K562 (cell line): Measurements from ENCODE around the gene APP. TPM values are rescaled to one million over a fixed set of nuclear protein-coding genes. Genes with fewer than 3 reads are reported as not detected.

Experiments used
- ATAC-seq: fragments of 200-7000 bp; cut with Tn5 transposase; 3 replicates; pipeline ENCODE4 v1.9.1; 2020; ENCODE audit warnings: moderate library complexity
- BruUV-seq: library from RNA; stranded (reverse); fragments of 400-500 nt; replicated peaks from 2 replicates; lab custom pipeline; 2021; lab: Mats Ljungman, UMichigan
- CTCF ChIA-PET: fragments of 300-600 bp; formaldehyde crosslinking; extraction: SDS; loops from one replicate; lab custom pipeline; 2021; ENCODE audit warnings: low intra/inter-chr PET ratio; lab: Yijun Ruan, JAX
- POLR2A ChIA-PET: fragments of 300-600, 350-650 bp; sonication (Branson Sonifier 250); formaldehyde crosslinking; extraction: SDS; loops from one replicate; lab custom pipeline; 2021; ENCODE audit warnings: antibody characterized with exemption, inconsistent platforms; lab: Yijun Ruan, JAX
- DNase-seq, 4 experiments: peaks; one replicate each; pipeline versions ENCODE4 v3.0.0 to v3.0.0-alpha.2; 2011 to 2018; ENCODE audit warnings: low spot score in 3 of 4, mixed read lengths in 3 of 4; ENCODE audit errors: extremely low read depth in 1 of 4
- FAIRE-seq: peaks from 2 replicates; lab custom pipeline; 2011; peaks lifted over from hg19 to GRCh38; lab: Jason Lieb, UNC
- H2AFZ ChIP-seq: 2 replicates; pipeline ENCODE4 v1.6.0; 2011; ENCODE audit warnings: low read depth, low read length, control low read depth, inconsistent platforms
- H3K27ac ChIP-seq: fragments of 200-600 bp; 3 replicates; pipeline ENCODE4 v1.8.0; 2011; ENCODE audit warnings: low read depth, mild to moderate bottlenecking, control low read depth, inconsistent platforms, low read length, moderate library complexity, mixed read lengths; ENCODE audit errors: extremely low read depth
- H3K27me3 ChIP-seq, 2 experiments: fragments of 300-600 bp in 1 of 2; 2 replicates in 1 of 2; 3 replicates in 1 of 2; pipeline versions ENCODE4 v1.6.0 to v1.8.0; 2011; ENCODE audit warnings: inconsistent platforms in 2 of 2, low read length in 2 of 2, mild to moderate bottlenecking in 1 of 2, mixed read lengths in 1 of 2, moderate library complexity in 1 of 2; ENCODE audit not compliant: control insufficient read depth in 2 of 2, insufficient read depth in 2 of 2
- H3K36me3 ChIP-seq: fragments of 300-600 bp; 3 replicates; pipeline ENCODE4 v1.8.0; 2011; ENCODE audit warnings: mild to moderate bottlenecking, low read length, inconsistent platforms; ENCODE audit not compliant: control insufficient read depth, insufficient read depth
- H3K4me1 ChIP-seq, 2 experiments: fragments of 200-600 bp in 1 of 2; replicated peaks in 1 of 2; 2 replicates in 1 of 2; 3 replicates in 1 of 2; pipeline versions ENCODE4 v1.5.1 to v1.8.0; 2011; ENCODE audit warnings: inconsistent platforms in 2 of 2, low read length in 2 of 2, mild to moderate bottlenecking in 1 of 2, mixed read lengths in 1 of 2, moderate library complexity in 1 of 2; ENCODE audit not compliant: control insufficient read depth in 2 of 2, insufficient read depth in 2 of 2
- H3K4me2 ChIP-seq: 2 replicates; pipeline ENCODE4 v1.6.1; 2011; ENCODE audit warnings: low read length, control low read depth, inconsistent platforms, mixed read lengths; ENCODE audit not compliant: insufficient read depth
- H3K4me3 ChIP-seq: fragments of 200-600 bp; sonication (generic), shearing (Covaris generic); 2 replicates; pipeline ENCODE4 v1.5.1; 2016; ENCODE audit warnings: control low read depth, inconsistent platforms
- H3K79me2 ChIP-seq: fragments of 200-600 bp; 3 replicates; pipeline ENCODE4 v1.8.0; 2011; ENCODE audit warnings: low read length, inconsistent platforms; ENCODE audit not compliant: control insufficient read depth, insufficient read depth
- H3K9ac ChIP-seq, 2 experiments: 2 replicates each; pipeline versions ENCODE4 v1.6.0 to v1.6.1; 2011; ENCODE audit warnings: low read depth in 2 of 2, low read length in 2 of 2, control low read depth in 1 of 2, inconsistent platforms in 1 of 2, mild to moderate bottlenecking in 1 of 2, mixed read lengths in 1 of 2; ENCODE audit not compliant: insufficient read depth in 1 of 2
- H3K9me1 ChIP-seq: one replicate; pipeline ENCODE4 v1.6.0; 2011; ENCODE audit warnings: inconsistent platforms, mild to moderate bottlenecking, low read length, moderate library complexity; ENCODE audit not compliant: control insufficient read depth, insufficient read depth
- H3K9me3 ChIP-seq: replicated peaks from 2 replicates; pipeline ENCODE4 v1.5.1; 2011; ENCODE audit warnings: low read depth, low read length, inconsistent platforms; ENCODE audit not compliant: control insufficient read depth, insufficient read depth
- H4K20me1 ChIP-seq: replicated peaks from 2 replicates; pipeline ENCODE4 v1.6.1; 2011; ENCODE audit warnings: low read length, inconsistent platforms, mixed read lengths; ENCODE audit not compliant: control insufficient read depth, insufficient read depth
- EGR1 ChIP-seq: fragments of 450-650 bp; conservative IDR thresholded peaks from 2 replicates; pipeline ENCODE4 v1.6.1; 2017; ENCODE audit warnings: mild to moderate bottlenecking
- NCOA4 ChIP-seq: fragments of 450-650 bp; IDR thresholded peaks from 2 replicates; pipeline ENCODE4 v1.6.1; 2018; ENCODE audit warnings: mild to moderate bottlenecking; ENCODE audit not compliant: partially characterized antibody
- PURB ChIP-seq: sonication (generic); formaldehyde crosslinking; IDR thresholded peaks from 2 replicates; pipeline ENCODE4 v1.9.0; 2021; ENCODE audit warnings: low read depth, mild to moderate bottlenecking, missing genetic modification reagents
- SP1 ChIP-seq: sonication (generic); formaldehyde crosslinking; IDR thresholded peaks from 2 replicates; pipeline ENCODE4 v1.8.1; 2022; ENCODE audit warnings: mild to moderate bottlenecking, missing genetic modification reagents
- TEAD4 ChIP-seq, 2 experiments: sonication (generic) in 1 of 2; formaldehyde crosslinking in 1 of 2; IDR thresholded peaks; 2 replicates each; pipeline versions ENCODE4 v1.6.1 to v1.8.0; 2012 to 2022; ENCODE audit warnings: borderline replicate concordance in 1 of 2, inconsistent platforms in 1 of 2, low read length in 1 of 2, mild to moderate bottlenecking in 1 of 2, missing genetic modification reagents in 1 of 2
- ZNF431 ChIP-seq: sonication (generic); formaldehyde crosslinking; IDR thresholded peaks from 2 replicates; pipeline ENCODE4 v1.8.0; 2022; ENCODE audit warnings: mild to moderate bottlenecking, missing genetic modification reagents
- ZSCAN29 ChIP-seq: fragments of 450-650 bp; IDR thresholded peaks from 2 replicates; pipeline ENCODE4 v1.6.1; 2017
- WGBS: fragments of 100-300 bp; shearing (Covaris generic); methylation state at CpG from one replicate; pipeline ENCODE4 v1.1.6; 2016; ENCODE audit warnings: low coverage, mixed read lengths; ENCODE audit not compliant: insufficient coverage; ENCODE audit errors: missing lambda C conversion rate; 5-methylcytosine and 5-hydroxymethylcytosine counted together
- in situ Hi-C: fragments of 300-500 bp; cut with MboI; formaldehyde crosslinking; loops from 4 replicates; pipeline ENCODE4 v1.15.0; 2018; ENCODE audit warnings: inconsistent platforms, mixed read lengths
- intact Hi-C: fragments of 100-400 bp; cut with micrococcal nuclease; formaldehyde crosslinking; loops from 2 replicates; pipeline ENCODE4 v1.14.2; 2022
- polyA plus RNA-seq, 8 experiments: library from polyadenylated mRNA; depleted of rRNA in 4 of 8; stranded (reverse) in 5 of 8; unstranded in 3 of 8; fragments of >200 nt; fragmentation: Nextera tagmentation in 2 of 8; fragmentation: Illumina TruSeq in 1 of 8; extraction: Ambion mirVana in 2 of 8; extraction: Trizol in 1 of 8; gene quantifications; 2 replicates each; pipeline versions ENCODE4 v1.2.1 to v1.2.3, GENCODE V29; 2011 to 2014; ENCODE audit warnings: inconsistent platforms in 1 of 8, missing spikeins in 1 of 8
- total RNA-seq, 7 experiments: library from RNA; depleted of rRNA in 6 of 7; stranded (reverse); fragments of >200 nt in 6 of 7; fragmentation: Illumina TruSeq in 2 of 7; extraction: Trizol in 2 of 7; gene quantifications; 2 replicates each; pipeline versions ENCODE4 v1.2.1 to v1.2.3, GENCODE V29; 2011 to 2021; ENCODE audit warnings: low replicate concordance in 1 of 7
- TF ChIP-seq, protein P1 (sequence below): IDR thresholded peaks from 3 replicates; pipeline ENCODE4 v1.6.1; 2011; ENCODE audit warnings: borderline replicate concordance, mild to moderate bottlenecking, moderate library complexity; ENCODE audit not compliant: insufficient read length; ENCODE audit errors: extremely low read depth
- TF ChIP-seq, protein P2 (sequence below): fragments of 250-450 bp; sonication (Bioruptor Pico); IDR thresholded peaks from 2 replicates; pipeline ENCODE4 v1.4.0; 2020
- TF ChIP-seq, protein P3 (sequence below): fragments of 250-450 bp; sonication (Bioruptor Pico); IDR thresholded peaks from 2 replicates; pipeline ENCODE4 v1.8.0; 2022; ENCODE audit warnings: moderate library complexity, mild to moderate bottlenecking, inconsistent platforms

The APP gene
- total and polyA plus RNA-seq, 9 of the 15 experiments (the other 6 are each of a cell fraction or from before 2014, with no cell fraction given), result 0.01 to 1.5 (median 0.16) TPM; not detected in 5

DNA sequence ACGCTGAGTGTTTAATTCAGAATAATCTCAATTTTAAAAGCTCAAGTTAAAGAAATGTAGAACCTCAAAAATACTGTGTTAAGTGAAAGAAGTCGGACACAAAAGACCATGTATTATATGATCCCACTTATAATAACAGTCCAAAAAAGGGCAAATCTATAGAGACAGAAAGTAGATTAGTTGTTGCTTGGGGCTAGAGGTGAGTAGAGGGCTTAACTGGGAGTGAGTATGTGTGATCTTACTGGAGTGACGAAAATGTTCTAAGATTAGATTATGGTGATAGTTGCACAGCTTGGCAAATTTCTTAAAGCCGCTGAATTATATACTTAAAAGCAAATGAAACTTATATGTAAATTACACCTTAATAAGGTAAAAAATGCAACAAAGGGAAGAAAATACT lies 150.5 kb downstream of the APP start (continued):
- TF ChIP-seq TEAD4 (IDR thresholded peaks at IDR 0.05; ENCODE audit: low read length) (no peak), TEAD4 (CRISPR knock-in tag; IDR thresholded peaks at IDR 0.05; ENCODE audit: borderline replicate concordance) (no peak), EGR1 (no peak), NCOA4 (no peak)
- TF ChIP-seq, protein P1, sequence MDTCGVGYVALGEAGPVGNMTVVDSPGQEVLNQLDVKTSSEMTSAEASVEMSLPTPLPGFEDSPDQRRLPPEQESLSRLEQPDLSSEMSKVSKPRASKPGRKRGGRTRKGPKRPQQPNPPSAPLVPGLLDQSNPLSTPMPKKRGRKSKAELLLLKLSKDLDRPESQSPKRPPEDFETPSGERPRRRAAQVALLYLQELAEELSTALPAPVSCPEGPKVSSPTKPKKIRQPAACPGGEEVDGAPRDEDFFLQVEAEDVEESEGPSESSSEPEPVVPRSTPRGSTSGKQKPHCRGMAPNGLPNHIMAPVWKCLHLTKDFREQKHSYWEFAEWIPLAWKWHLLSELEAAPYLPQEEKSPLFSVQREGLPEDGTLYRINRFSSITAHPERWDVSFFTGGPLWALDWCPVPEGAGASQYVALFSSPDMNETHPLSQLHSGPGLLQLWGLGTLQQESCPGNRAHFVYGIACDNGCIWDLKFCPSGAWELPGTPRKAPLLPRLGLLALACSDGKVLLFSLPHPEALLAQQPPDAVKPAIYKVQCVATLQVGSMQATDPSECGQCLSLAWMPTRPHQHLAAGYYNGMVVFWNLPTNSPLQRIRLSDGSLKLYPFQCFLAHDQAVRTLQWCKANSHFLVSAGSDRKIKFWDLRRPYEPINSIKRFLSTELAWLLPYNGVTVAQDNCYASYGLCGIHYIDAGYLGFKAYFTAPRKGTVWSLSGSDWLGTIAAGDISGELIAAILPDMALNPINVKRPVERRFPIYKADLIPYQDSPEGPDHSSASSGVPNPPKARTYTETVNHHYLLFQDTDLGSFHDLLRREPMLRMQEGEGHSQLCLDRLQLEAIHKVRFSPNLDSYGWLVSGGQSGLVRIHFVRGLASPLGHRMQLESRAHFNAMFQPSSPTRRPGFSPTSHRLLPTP, result no peak
- TF ChIP-seq, all 486 proteins: peak for 0

DNA sequence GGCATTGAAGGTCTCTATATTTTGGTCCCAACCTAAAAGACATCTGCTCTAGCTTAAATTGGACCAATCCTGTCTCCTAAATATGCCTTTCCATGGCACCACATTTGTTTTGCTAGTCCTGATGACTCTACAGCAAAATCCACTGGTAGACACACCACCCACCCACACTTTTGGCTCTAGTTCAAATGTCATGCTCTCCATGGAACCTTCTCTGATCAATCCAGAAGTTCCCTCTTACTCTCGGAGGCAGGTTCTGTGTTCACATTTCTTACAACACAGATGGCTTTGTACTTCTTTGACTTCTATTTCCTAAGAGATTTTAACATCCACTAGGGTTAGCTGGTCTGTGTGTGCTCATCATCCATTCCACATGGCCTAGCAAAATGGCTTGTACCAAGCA lies 151.3 kb downstream of the APP start:
- in situ Hi-C loops, result no loop called here
- ATAC-seq (no peak), FAIRE-seq (no peak), DNase-seq (no peak)
- Histone ChIP-seq H3K36me3 (no peaks in the 10 kb centered on the region), H2AFZ (no peak overlapping the region), H4K20me1 (no peaks in the 10 kb centered on the region), H3K4me2 (no peak overlapping the region), H3K79me2 (no peaks in the 10 kb centered on the region), H3K4me3 (no peak overlapping the region), H3K4me1 (no peaks in the 10 kb centered on the region), H3K27me3 (no peaks in the 10 kb centered on the region), H3K9me3 (no peaks in the 10 kb centered on the region), H3K27ac (no peak overlapping the region), H3K9ac (no peak overlapping the region), H3K9me1 (no peaks in the 10 kb centered on the region)
- intact Hi-C loops, result no loop called here
- POLR2A ChIA-PET, result no interaction called here
- BruUV-seq, result no TSS peak
- CTCF ChIA-PET, result no interaction called here
- 0% methylated on average over 1 of the region's 1 CpG for WGBS
- TF ChIP-seq, protein P2, sequence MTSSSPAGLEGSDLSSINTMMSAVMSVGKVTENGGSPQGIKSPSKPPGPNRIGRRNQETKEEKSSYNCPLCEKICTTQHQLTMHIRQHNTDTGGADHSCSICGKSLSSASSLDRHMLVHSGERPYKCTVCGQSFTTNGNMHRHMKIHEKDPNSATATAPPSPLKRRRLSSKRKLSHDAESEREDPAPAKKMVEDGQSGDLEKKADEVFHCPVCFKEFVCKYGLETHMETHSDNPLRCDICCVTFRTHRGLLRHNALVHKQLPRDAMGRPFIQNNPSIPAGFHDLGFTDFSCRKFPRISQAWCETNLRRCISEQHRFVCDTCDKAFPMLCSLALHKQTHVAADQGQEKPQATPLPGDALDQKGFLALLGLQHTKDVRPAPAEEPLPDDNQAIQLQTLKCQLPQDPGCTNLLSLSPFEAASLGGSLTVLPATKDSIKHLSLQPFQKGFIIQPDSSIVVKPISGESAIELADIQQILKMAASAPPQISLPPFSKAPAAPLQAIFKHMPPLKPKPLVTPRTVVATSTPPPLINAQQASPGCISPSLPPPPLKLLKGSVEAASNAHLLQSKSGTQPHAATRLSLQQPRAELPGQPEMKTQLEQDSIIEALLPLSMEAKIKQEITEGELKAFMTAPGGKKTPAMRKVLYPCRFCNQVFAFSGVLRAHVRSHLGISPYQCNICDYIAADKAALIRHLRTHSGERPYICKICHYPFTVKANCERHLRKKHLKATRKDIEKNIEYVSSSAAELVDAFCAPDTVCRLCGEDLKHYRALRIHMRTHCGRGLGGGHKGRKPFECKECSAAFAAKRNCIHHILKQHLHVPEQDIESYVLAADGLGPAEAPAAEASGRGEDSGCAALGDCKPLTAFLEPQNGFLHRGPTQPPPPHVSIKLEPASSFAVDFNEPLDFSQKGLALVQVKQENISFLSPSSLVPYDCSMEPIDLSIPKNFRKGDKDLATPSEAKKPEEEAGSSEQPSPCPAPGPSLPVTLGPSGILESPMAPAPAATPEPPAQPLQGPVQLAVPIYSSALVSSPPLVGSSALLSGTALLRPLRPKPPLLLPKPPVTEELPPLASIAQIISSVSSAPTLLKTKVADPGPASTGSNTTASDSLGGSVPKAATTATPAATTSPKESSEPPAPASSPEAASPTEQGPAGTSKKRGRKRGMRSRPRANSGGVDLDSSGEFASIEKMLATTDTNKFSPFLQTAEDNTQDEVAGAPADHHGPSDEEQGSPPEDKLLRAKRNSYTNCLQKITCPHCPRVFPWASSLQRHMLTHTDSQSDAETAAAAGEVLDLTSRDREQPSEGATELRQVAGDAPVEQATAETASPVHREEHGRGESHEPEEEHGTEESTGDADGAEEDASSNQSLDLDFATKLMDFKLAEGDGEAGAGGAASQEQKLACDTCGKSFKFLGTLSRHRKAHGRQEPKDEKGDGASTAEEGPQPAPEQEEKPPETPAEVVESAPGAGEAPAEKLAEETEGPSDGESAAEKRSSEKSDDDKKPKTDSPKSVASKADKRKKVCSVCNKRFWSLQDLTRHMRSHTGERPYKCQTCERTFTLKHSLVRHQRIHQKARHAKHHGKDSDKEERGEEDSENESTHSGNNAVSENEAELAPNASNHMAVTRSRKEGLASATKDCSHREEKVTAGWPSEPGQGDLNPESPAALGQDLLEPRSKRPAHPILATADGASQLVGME (CRISPR knock-in tag), result no peak
- TF ChIP-seq ZNF431 (CRISPR knock-in tag), result no peak
- TF ChIP-seq SP1, result no peak
- no peak for TF ChIP-seq PURB
- no peak for TF ChIP-seq ZSCAN29
- TF ChIP-seq, protein P3, sequence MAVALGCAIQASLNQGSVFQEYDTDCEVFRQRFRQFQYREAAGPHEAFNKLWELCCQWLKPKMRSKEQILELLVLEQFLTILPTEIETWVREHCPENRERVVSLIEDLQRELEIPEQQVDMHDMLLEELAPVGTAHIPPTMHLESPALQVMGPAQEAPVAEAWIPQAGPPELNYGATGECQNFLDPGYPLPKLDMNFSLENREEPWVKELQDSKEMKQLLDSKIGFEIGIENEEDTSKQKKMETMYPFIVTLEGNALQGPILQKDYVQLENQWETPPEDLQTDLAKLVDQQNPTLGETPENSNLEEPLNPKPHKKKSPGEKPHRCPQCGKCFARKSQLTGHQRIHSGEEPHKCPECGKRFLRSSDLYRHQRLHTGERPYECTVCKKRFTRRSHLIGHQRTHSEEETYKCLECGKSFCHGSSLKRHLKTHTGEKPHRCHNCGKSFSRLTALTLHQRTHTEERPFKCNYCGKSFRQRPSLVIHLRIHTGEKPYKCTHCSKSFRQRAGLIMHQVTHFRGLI, result no peak
